Right forelimb (tissue), 1 donor: ENCODE measurements around the gene SPRYD7.
"Not testable (repeated sequence)": the region's sequence is repeated elsewhere in the genome, so short reads cannot be mapped to it uniquely, and the experiment has no call there.

Experiments used
- DNase-seq: peaks from one replicate; pipeline ENCODE4 v3.0.0-alpha.2; 2018

SPRYD7 gene, protein sequence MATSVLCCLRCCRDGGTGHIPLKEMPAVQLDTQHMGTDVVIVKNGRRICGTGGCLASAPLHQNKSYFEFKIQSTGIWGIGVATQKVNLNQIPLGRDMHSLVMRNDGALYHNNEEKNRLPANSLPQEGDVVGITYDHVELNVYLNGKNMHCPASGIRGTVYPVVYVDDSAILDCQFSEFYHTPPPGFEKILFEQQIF

GRCh38 chr13:49936075-49936967, at the start of gene SPRYD7:
TSS of gene SPRYD7 (minus strand) at chr13:49936340. CDS start at chr13:49936235, 105 bp downstream.
- DNase-seq = peak; percentile 99

GRCh38 chr13:49985129-49985528, 49.0 kb upstream of the SPRYD7 start:
- no peak for DNase-seq

DNA sequence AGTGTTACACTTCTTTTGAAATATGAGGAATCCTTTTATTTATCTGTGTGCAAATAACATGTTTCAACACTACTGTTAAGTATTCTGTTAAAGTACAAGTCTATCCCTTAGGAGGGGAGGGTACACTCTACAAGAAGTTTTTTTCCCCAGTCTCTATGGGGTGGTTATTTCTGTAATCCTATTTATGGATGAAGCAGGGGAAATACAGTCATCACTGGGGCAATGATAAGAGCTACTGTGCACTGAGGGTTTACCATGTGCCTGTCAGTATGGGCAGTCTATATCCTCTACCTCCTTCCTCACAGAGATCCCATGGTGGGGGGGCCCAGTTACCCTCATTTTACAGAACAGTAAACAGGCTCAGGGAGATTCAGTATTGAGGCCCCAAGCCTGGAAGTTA, 44.1 kb upstream of the SPRYD7 start:
- DNase-seq = no peak

- no peak for DNase-seq
Observed at GRCh38 chr13:49977992-49978391, 41.9 kb upstream of the SPRYD7 start.

DNA sequence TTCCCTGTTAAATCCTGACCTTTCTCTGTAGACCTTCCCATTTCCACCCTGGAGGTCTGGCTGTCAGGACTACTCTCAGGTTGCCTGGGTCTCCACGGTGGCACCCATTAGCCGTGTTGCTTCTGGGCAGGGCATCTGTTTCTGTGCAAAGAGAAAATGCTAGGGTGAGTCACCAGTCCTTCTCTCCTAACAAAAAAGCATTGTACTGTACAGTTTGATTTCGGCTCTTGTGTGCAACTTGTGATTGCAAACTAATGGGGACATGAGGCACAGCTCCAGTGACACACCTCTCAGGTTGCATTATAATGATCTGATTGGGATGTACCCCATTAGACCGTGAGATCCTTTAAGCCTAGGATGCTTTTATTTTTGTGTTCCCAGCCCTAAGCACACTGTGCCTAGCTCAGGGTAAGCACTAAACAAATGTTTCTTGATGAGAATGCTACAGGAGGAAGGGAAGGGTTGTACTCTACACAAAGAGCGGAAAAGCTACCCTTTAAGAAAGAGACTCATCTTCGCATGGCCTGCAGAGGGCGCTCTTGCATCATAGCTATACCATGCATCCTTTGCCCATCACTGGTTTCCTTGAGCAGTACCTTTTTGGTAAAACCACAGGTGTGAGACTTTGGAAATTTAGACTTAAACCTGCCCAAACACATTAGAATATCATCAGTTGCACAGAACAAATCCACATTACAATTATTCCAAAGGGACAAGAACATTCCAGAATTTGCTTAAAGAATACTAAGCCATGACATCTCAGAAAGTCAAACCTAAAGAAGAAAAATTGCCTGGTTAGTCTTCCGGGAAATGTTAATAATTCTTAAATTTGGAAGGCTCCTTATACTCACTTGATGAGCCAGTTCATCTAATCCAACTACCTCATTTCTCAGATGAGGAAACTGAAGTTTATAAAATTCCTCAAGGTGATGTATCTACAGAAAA, 40.4 kb upstream of the SPRYD7 start:
- DNase-seq = peak; percentile 62

- DNase-seq = no peak
Observed at GRCh38 chr13:49975826-49976225, 39.7 kb upstream of the SPRYD7 start.

- no peak for DNase-seq
Observed at GRCh38 chr13:49972709-49973108, 36.6 kb upstream of the SPRYD7 start.

GRCh38 chr13:49967456-49967855, 31.3 kb upstream of the SPRYD7 start:
- DNase-seq = no peak

GRCh38 chr13:49958321-49958720, 22.2 kb upstream of the SPRYD7 start:
- no peak for DNase-seq

DNA sequence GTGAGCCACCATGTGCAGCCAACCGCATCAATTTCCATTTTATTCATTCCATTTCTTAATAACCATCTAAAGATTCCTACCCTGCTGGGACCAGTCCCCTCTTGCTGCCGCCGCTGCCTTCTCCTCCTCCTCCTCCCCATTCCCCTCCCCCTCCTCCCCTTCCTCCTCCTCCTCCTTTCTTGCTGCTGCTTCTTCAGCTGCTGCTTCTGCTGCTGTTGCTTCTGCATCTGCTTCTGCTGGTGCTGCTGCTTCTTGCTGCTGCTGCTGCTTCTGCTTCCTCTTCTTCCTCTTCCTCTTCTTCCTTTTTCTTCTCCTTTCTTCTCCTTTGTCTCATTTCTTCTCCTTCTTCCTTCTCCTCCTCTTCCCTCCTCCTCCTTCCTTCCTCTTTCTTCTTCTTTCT, 20.0 kb upstream of the SPRYD7 start:
- no peak for DNase-seq

GRCh38 chr13:49954674-49955455, 18.7 kb upstream of the SPRYD7 start:
- DNase-seq = no peak

DNA sequence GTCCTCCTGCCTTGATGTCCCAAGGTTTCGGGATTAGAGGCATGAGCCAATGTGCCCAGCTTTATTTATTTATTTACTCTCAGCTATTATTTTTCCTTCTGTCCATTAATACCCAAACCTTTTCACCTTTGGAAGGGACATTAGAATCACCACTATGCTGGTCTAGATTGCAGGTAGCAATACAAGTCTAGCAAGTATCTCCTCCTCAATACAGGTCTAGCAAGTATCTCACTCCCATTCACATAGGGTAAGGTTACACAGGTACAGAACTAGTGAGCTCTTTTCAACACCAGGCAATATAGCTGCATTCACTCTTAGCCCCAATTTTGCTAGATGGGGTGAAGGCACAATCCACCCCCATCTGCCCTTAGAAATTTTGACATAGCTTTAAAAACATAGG, 17.4 kb upstream of the SPRYD7 start:
- no peak for DNase-seq

DNA sequence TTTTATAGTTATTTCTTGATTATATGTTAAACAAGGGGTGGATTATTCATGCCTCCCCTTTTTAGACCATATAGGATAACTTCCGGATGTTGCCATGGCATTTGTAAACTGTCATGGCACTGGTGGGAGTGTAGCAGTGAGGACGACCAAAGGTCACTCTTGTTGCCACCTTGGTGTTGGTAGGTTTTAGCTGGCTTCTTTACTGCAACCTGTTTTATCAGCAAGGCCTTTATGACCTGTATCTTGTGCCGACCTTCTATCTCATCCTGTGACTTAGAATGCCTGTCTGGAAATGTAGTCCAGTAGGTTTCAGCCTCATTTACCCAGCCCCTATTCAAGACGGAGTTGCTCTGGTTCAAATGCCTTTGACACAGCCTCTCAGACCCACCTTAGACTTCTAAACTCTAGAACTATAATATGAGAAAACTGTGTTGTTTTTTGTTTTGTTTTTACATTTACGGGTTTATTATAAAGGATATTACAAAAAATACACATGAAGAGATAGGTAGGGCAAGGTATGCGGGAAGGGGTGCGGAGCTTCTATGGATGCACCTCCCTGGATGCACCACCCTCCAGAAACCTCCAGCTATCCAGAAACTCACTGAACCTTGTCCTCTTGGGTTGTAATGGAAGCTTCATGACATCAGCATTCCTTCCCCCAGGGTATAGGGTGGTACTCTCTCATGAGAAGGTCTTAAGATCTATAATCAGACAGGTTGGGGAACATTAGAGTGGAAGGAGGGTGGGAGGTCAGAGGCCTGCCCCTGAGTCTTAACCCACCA, 15.8 kb upstream of the SPRYD7 start:
- no peak for DNase-seq

DNA sequence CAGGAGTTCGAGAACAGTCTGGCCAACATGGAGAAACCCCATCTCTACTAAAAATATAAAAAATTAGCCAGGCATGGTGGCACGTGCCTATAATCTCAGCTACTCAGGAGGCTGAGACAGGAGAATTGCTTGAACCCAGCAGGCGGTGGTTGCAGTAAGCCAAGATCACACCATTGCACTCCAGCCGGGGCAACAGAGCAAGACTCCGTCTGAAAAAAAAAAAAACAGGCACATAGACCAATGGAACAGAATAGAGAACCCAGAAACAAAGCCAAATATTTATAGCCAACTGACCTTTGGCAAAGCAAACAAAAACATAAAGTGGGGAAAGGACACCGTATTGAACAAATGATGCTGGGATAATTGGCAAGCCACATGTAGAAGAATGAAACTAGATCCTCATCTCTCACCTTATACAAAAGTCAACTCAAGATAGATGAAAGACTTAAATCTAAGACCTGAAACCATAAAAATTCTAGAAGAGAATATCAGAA, 12.7 kb upstream of the SPRYD7 start:
- not testable (repeated sequence) for DNase-seq

- DNase-seq = no peak
Observed at GRCh38 chr13:49939321-49939720, 3.2 kb upstream of the SPRYD7 start.

- DNase-seq = no peak
Observed at GRCh38 chr13:49938921-49939320, 2.8 kb upstream of the SPRYD7 start.

GRCh38 chr13:49938314-49938713, 2.2 kb upstream of the SPRYD7 start:
- DNase-seq = no peak

DNA sequence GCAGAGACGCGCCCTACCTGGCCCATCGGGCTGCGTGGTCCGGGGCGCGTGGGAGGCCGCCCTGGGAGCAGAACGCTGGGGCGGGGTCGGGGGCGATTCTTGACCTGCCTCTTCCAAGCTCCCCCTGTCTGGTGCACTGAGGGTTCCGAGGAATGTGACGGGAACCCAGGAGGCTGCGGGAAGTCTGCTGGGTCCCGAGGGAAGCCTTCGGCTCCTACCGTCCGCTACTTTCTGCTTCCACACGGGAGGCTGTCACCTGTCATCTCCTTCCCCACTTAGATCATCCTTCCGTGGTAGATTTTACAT, 781 bp upstream of the SPRYD7 start:
- DNase-seq = peak; percentile 50

- DNase-seq = peak; percentile 62
Observed at GRCh38 chr13:49935171-49936074, 717 bp downstream of the SPRYD7 start.

DNA sequence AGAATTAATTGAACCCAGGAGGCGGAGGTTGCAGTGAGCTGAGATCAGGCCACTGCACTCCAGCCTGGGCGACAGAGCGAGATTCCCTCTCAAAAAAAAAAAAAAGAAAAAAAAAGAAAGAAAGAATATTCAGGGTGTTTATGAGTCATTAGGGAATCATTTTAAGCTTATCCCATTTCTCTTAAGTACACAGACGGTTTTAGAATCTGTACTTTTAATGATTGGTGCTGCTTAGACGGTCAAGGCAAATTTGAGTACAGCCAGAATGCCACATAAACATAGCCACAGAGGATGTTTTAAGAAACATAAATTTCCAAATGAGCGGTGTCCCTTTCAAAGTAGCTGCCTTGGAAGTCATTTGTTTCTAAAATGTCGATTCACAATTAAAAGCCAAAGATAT, 2.6 kb downstream of the SPRYD7 start:
- no peak for DNase-seq
